Measurements from ENCODE around the gene DNMBP. TPM values are rescaled to one million over a fixed set of nuclear protein-coding genes. Genes with fewer than 3 reads are reported as not detected.

The DNMBP gene
- total and polyA plus RNA-seq, 2 of the 4 experiments (the other 2 are of a cell fraction), result 10.9 to 13.6 TPM

DNA sequence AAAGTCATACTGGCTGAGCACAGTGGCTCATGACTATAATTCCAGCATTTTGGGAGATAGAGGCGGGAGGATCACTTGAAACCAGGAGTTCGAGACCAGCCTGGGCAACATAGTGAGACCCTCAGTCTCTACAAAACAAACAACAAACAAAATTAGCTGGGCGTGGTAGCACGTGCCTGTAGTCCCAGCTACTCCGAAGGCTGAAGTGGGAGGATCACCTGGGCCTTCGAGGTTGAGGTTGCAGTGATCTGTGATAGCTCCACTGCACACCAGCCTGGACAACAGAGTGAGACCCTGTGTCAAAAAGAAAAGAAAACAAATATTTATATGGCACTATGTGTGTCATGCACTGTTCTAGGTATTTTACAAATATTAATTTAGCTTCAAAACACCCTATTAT is 94.3 kb downstream of the DNMBP start:
- TF ChIP-seq, protein P1, sequence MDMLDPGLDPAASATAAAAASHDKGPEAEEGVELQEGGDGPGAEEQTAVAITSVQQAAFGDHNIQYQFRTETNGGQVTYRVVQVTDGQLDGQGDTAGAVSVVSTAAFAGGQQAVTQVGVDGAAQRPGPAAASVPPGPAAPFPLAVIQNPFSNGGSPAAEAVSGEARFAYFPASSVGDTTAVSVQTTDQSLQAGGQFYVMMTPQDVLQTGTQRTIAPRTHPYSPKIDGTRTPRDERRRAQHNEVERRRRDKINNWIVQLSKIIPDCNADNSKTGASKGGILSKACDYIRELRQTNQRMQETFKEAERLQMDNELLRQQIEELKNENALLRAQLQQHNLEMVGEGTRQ (IDR thresholded peaks at IDR 0.05; ENCODE audit: low read depth, low read length), result no peak
- TF ChIP-seq FOS (IDR thresholded peaks at IDR 0.05; ENCODE audit: low read depth, low read length) (no peak), RCOR1 (IDR thresholded peaks at IDR 0.05; ENCODE audit: insufficient replicate concordance, low read length) (no peak), MXI1 (IDR thresholded peaks at IDR 0.05; ENCODE audit: borderline replicate concordance, low read depth, low read length) (no peak), MAZ (IDR thresholded peaks at IDR 0.05; ENCODE audit: borderline replicate concordance, low read depth, low read length) (no peak), RAD21 (IDR thresholded peaks at IDR 0.05; ENCODE audit: low read length) (no peak), RFX5 (IDR thresholded peaks at IDR 0.05; ENCODE audit: low read depth, low read length) (no peak), SMC3 (IDR thresholded peaks at IDR 0.05; ENCODE audit: low read depth, low read length) (no peak), MAFK (IDR thresholded peaks at IDR 0.05; ENCODE audit: low read depth, low read length) (no peak), CEBPB (IDR thresholded peaks at IDR 0.05; ENCODE audit: low read depth, low read length) (no peak), BHLHE40 (IDR thresholded peaks at IDR 0.05; ENCODE audit: low read depth, low read length) (no peak), CHD1 (IDR thresholded peaks at IDR 0.05; ENCODE audit: low read depth, low read length) (no peak), NFE2L2 (IDR thresholded peaks at IDR 0.05; ENCODE audit: low read depth, low read length) (no peak), POLR2A (IDR thresholded peaks at IDR 0.05; ENCODE audit: low read depth, low read length) (no peak)
- TF ChIP-seq, protein P2, sequence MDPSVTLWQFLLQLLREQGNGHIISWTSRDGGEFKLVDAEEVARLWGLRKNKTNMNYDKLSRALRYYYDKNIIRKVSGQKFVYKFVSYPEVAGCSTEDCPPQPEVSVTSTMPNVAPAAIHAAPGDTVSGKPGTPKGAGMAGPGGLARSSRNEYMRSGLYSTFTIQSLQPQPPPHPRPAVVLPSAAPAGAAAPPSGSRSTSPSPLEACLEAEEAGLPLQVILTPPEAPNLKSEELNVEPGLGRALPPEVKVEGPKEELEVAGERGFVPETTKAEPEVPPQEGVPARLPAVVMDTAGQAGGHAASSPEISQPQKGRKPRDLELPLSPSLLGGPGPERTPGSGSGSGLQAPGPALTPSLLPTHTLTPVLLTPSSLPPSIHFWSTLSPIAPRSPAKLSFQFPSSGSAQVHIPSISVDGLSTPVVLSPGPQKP (IDR thresholded peaks at IDR 0.05; ENCODE audit: borderline replicate concordance, low read depth, low read length), result no peak
- TF ChIP-seq, protein P3, sequence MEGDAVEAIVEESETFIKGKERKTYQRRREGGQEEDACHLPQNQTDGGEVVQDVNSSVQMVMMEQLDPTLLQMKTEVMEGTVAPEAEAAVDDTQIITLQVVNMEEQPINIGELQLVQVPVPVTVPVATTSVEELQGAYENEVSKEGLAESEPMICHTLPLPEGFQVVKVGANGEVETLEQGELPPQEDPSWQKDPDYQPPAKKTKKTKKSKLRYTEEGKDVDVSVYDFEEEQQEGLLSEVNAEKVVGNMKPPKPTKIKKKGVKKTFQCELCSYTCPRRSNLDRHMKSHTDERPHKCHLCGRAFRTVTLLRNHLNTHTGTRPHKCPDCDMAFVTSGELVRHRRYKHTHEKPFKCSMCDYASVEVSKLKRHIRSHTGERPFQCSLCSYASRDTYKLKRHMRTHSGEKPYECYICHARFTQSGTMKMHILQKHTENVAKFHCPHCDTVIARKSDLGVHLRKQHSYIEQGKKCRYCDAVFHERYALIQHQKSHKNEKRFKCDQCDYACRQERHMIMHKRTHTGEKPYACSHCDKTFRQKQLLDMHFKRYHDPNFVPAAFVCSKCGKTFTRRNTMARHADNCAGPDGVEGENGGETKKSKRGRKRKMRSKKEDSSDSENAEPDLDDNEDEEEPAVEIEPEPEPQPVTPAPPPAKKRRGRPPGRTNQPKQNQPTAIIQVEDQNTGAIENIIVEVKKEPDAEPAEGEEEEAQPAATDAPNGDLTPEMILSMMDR (conservative IDR thresholded peaks at IDR 0.05; ENCODE audit: low read depth, low read length), result no peak

More for the DNA sequence above, 94.3 kb downstream of the DNMBP start:
- Histone ChIP-seq H3K9ac (ENCODE audit: low read depth, low read length) (no peak overlapping the region), H2BK20ac (ENCODE audit: low read depth, low read length) (no peak overlapping the region), H3K9me3 (ENCODE audit: control insufficient read depth, insufficient read depth, low read length) (no peaks in the 10 kb centered on the region), H4K5ac (ENCODE audit: low read depth, low read length) (no peak overlapping the region), H2BK15ac (ENCODE audit: low read depth, low read length) (no peak overlapping the region), H2BK120ac (ENCODE audit: low read depth, low read length) (no peak overlapping the region), H3K27ac (ENCODE audit: insufficient read depth, low read length) (no peak overlapping the region), H3K56ac (ENCODE audit: extremely low read depth, insufficient read depth, low read length) (no peak overlapping the region), H3K4me3 (ENCODE audit: insufficient read depth, low read depth, low read length) (no peak overlapping the region), H2AFZ (replicated peaks; ENCODE audit: low read length, poor library complexity) (no peak overlapping the region), H3K23ac (ENCODE audit: low read depth, low read length) (no peak overlapping the region), H3K4me2 (ENCODE audit: low read depth, low read length) (no peak overlapping the region), H3K18ac (ENCODE audit: low read depth, low read length) (no peak overlapping the region), H3K79me1 (ENCODE audit: low read depth in 1 of 2, low read length in 2 of 2) (peaks cover 37 to 59% of the 10 kb centered on the region in 2 experiments; a peak in 3 of 4 replicates), H3K4ac (ENCODE audit: low read depth, low read length) (no peak overlapping the region), H2AK5ac (ENCODE audit: low read depth, low read length) (no peak overlapping the region), H2BK5ac (ENCODE audit: low read depth, low read length, poor library complexity, severe bottlenecking) (no peak overlapping the region), H4K8ac (ENCODE audit: low read depth in 2 of 2, low read length in 2 of 2) (no peak overlapping the region), H3K9me1 (ENCODE audit: insufficient read depth, low read length) (no peaks in the 10 kb centered on the region; the same call in 1 of the 2 replicates), H3K14ac (replicated peaks; ENCODE audit: low read depth, low read length) (no peak overlapping the region), H3K36me3 (ENCODE audit: control insufficient read depth, insufficient read depth, low read length) (no peaks in the 10 kb centered on the region; the same call in 1 of the 2 replicates), H2AK9ac (replicated peaks; ENCODE audit: low read depth, low read length, poor library complexity) (no peak overlapping the region), H3K27me3 (ENCODE audit: control insufficient read depth, insufficient read depth, low read length) (no peaks in the 10 kb centered on the region), H4K91ac (ENCODE audit: insufficient read depth, low read depth, low read length) (no peak overlapping the region), H3K4me1 (ENCODE audit: control insufficient read depth, insufficient read depth, low read length) (peaks cover 7% of the 10 kb centered on the region), H4K20me1 (ENCODE audit: insufficient read depth, low read length) (no peaks in the 10 kb centered on the region)
- ATAC-seq (ENCODE audit: low read depth) (no peak), DNase-seq (no peak)
- intact Hi-C loops (cut with micrococcal nuclease) (no loop called here), dilution Hi-C loops (cut with HindIII; ENCODE audit: low sequenced_read_pairs, unreplicated experiment) (no loop called here), in situ Hi-C loops (cut with MboI; ENCODE audit: low sequenced_read_pairs) (no loop called here)
- CTCF ChIA-PET, result no interaction called here
- BruUV-seq (replicated peaks), result no TSS peak
- POLR2A ChIA-PET (ENCODE audit: unreplicated experiment), result no interaction called here
- 92% methylated on average over 2 of the region's 6 CpGs; no CpG with 5 or more reads in 1 of the 2 experiments for whole genome bisulfite sequencing, 2 experiments (ENCODE audit: extremely low coverage in 2 of 2, insufficient read length in 1 of 2)
